Choroid plexus epithelial cell (primary cell): Measurements from ENCODE around the gene SRGAP1.
A peak's percentile ranks its signal among the peaks of the same experiment; 100 is the strongest.
"Not testable (repeated sequence)": the region's sequence is repeated elsewhere in the genome, so short reads cannot be mapped to it uniquely, and the experiment has no call there.

Experiments
- DNase-seq: peaks from one replicate; pipeline ENCODE4 v3.0.0-alpha.2; 2010; ENCODE audit warnings: low read depth
- H3K4me3 ChIP-seq: 2 replicates; pipeline ENCODE4 v1.5.1; 2011; ENCODE audit warnings: low read depth, mild to moderate bottlenecking, control low read depth, low read length, moderate library complexity
- CTCF ChIP-seq: conservative IDR thresholded peaks from 2 replicates; pipeline ENCODE4 v1.5.1; 2011; ENCODE audit warnings: low read depth, mild to moderate bottlenecking, control low read depth, inconsistent platforms, low read length, moderate library complexity

SRGAP1 gene

DNA sequence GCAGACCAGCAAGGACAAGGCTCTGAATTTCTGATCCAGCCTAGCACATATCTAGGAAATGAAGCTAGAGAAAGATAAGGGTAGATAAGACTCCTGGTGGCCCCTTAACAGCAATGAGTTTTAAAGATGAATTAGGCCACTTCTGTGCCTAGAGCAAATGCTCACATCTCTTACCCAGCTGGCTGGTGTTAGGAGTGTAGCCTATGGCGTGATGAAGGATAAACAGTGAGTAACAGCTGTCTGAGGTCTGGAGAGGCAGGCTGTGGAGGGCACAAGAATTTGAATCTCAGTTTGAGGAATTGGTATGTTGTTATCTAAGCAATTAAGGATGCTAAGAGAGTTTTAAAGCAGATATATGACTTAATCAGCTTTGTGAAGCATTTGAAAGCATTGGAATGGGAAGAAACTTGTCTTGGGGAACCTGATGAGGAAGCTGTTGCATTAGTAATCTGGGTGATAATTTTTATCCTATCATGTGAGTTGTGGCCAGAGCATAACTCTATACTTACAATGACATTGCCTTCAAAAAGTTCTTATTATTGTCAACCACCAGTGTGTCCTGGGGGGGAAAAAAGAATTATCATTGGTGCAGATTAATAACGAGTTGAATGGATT is 161.8 kb downstream of the SRGAP1 start:
- TF ChIP-seq CTCF: no peak
- peak; percentile 84 for DNase-seq
- no peak overlapping the region for H3K4me3 ChIP-seq

- no peak overlapping the region for H3K4me3 ChIP-seq
- peak; percentile 33 for DNase-seq
- TF ChIP-seq CTCF: no peak
Observed at GRCh38 chr12:64007853-64008252, 163.4 kb downstream of the SRGAP1 start.

DNA sequence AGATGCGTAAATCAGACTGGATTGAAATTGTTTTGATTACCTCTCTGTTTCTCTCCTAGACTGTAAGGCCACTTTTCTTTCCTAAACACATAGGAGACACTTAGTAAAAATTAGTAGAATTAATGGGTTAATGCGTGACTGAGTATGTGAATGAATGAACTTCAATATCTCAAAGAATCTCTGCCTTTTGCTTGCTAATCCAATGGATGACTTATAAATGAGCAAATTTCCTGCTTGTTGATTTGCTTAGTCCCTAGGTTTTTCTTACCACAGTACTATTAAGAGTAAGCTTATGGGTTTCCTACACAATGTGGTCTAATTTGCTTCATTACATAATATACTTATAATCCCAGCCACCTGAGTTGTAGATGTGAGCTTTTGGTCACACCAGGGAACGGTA is 164.1 kb downstream of the SRGAP1 start:
- TF ChIP-seq CTCF: no peak
- no peak overlapping the region for H3K4me3 ChIP-seq
- no peak for DNase-seq

GRCh38 chr12:64009321-64010068 is 165.0 kb downstream of the SRGAP1 start:
- TF ChIP-seq CTCF: no peak
- no peak for DNase-seq
- no peak overlapping the region for H3K4me3 ChIP-seq

DNA sequence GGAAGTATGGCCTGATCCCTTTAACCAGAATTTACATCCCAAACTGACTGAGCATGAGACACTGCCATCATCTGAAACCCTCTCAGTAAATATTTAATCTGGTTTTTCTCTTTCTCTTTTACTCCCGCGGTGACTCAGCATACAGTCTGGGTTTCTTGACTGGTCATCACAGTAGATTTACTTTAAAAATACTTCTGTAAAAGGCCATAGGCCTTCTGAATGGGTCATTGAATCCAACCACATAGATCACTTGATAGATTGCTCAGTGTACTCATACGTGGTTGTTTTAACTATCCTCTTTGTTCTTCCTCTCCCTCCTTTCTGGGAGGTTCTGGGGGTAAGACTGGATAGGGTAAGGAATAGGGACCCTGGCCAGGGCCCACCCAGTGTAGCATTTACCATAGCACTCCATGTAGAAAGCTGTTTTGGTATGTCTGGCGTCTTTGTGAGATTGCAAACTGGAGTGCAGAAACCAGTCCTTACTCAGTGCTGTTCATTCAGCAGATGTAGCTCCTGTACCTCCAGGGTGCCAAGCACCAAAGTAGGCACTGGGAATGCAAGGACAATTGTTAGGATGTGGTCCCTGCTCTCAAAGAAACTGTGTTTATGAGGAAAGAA is 165.7 kb downstream of the SRGAP1 start:
- no peak for TF ChIP-seq CTCF
- H3K4me3 ChIP-seq: no peak overlapping the region
- DNase-seq: peak; percentile 76

DNA sequence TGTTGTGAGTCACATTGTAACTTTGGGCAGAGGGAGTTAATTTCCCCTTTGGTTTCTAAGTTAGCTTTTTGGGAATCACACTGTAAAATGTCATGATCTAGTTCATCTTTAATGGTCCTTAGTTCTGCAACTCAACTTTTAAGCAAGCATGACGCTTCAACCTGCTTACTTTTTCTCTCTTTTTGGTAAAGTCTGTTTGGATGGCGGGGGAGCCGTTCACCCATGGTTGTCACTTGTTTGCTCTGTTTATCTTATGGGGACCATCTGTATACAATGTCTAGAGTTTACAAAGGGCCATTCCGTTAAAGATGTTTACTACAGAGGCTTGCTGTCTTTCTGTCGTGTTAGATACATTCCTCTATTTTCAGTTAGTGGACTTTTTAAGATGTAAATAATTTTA is 172.0 kb downstream of the SRGAP1 start:
- TF ChIP-seq CTCF: no peak
- H3K4me3 ChIP-seq: no peak overlapping the region
- no peak for DNase-seq

- not testable (repeated sequence) for H3K4me3 ChIP-seq, DNase-seq
Observed at GRCh38 chr12:64018116-64018515, 173.6 kb downstream of the SRGAP1 start.
